Heart left ventricle (tissue), 13 donors: Measurements from ENCODE around the gene PLCB4.

Experiments used
- CTCF ChIP-seq, 12 donors: fragments of 200-600 bp; sonication (generic) in 4 of 12; IDR thresholded peaks; one replicate each; pipeline versions ENCODE4 v1.5.0 to v1.8.0; 2018 to 2022; ENCODE audit warnings: antibody characterized with exemption in 12 of 12, mild to moderate bottlenecking in 5 of 12
- POLR2A ChIP-seq, 2 donors: fragments of 450-650 bp; IDR thresholded peaks; one replicate each; pipeline ENCODE4 v1.6.1; 2017; ENCODE audit warnings: antibody characterized with exemption in 2 of 2, mild to moderate bottlenecking in 2 of 2, moderate library complexity in 2 of 2
- donor health status: ischemic (EF 13 %, LVEDD 7.1; RV severe dilation, severe dysfunction).
- donor health status: DM: no; HTN: yes; CAD: no.
- donor health status: DM: no; HTN: no; CAD: no.
- donor health status: ischemic (EF 25% LVEDD 6.9; RV normal size, moderate dysfunction).
- donor health status: ischemic (EF 25% LVEDD 5.7; RV mildly dilated, moderate dysfunction).
- donor health status: ischemic (EF 35%, LVEDD 5.7; RV mildly dilated, moderate dysfunction).
- donor health status: nonischemic (EF 11% LVEDD 7.7; RV severe dilation, severe dysfunction).
- donor health status: DM: yes; HTN: yes; CAD: no.
- donor health status: PGD.
- donor health status: ischemic (EF 29% LVEDD 5.4; RV normal size, mild dysfunction).
- donor health status: nonischemic (EF 23%, LVEDD 6.1; RV moderate dilation, normal function).

GRCh38 chr20:9507544-9508239 lies 438.8 kb downstream of the PLCB4 start:
- TF ChIP-seq POLR2A (IDR thresholded peaks at IDR 0.05) = no peak
- no peak for TF ChIP-seq CTCF (IDR thresholded peaks at IDR 0.05)
